Measurements from ENCODE around the gene LEKR1. TPM values are rescaled to one million over a fixed set of nuclear protein-coding genes. Genes with fewer than 3 reads are reported as not detected.
A peak's percentile ranks its signal among the peaks of the same experiment; 100 is the strongest.

Gene LEKR1
- polyA plus RNA-seq, 1 donor from 2014 or later, result 2.7 TPM

- Histone ChIP-seq H3K79me2 (replicated peaks; ENCODE audit: insufficient read depth, low read length) (no peaks in the 10 kb centered on the region), H3K27me3 (ENCODE audit: insufficient read depth, low read depth, low read length) (peaks cover 38% of the 10 kb centered on the region), H3K9me2 (ENCODE audit: insufficient read depth, low read length) (no peaks in the 10 kb centered on the region), H3K4me3 (ENCODE audit: low read length) (peak overlapping the region; percentile 71), H4K20me1 (ENCODE audit: insufficient read depth) (no peaks in the 10 kb centered on the region), H3K36me3 (ENCODE audit: insufficient read depth, low read length) (no peaks in the 10 kb centered on the region), H3K4me2 (ENCODE audit: low read length) (no peak overlapping the region), H3K27ac (ENCODE audit: low read length) (no peak overlapping the region), H2AFZ (ENCODE audit: low read depth, low read length) (no peak overlapping the region), H3K9ac (ENCODE audit: low read length) (no peak overlapping the region), H3F3A (ENCODE audit: insufficient read depth, low read length, poor library complexity, severe bottlenecking) (no peaks in the 10 kb centered on the region), H3K9me3 (ENCODE audit: low read length) (no peaks in the 10 kb centered on the region)
- TF ChIP-seq TAF1 (IDR thresholded peaks at IDR 0.05; ENCODE audit: low read depth), result no peak
- TF ChIP-seq RAD21 (conservative IDR thresholded peaks at IDR 0.05), result no peak
- TF ChIP-seq EZH2 (IDR thresholded peaks at IDR 0.05; ENCODE audit: borderline replicate concordance, insufficient read depth, low read length, poor library complexity, severe bottlenecking), result no peak
- TF ChIP-seq, protein P1, sequence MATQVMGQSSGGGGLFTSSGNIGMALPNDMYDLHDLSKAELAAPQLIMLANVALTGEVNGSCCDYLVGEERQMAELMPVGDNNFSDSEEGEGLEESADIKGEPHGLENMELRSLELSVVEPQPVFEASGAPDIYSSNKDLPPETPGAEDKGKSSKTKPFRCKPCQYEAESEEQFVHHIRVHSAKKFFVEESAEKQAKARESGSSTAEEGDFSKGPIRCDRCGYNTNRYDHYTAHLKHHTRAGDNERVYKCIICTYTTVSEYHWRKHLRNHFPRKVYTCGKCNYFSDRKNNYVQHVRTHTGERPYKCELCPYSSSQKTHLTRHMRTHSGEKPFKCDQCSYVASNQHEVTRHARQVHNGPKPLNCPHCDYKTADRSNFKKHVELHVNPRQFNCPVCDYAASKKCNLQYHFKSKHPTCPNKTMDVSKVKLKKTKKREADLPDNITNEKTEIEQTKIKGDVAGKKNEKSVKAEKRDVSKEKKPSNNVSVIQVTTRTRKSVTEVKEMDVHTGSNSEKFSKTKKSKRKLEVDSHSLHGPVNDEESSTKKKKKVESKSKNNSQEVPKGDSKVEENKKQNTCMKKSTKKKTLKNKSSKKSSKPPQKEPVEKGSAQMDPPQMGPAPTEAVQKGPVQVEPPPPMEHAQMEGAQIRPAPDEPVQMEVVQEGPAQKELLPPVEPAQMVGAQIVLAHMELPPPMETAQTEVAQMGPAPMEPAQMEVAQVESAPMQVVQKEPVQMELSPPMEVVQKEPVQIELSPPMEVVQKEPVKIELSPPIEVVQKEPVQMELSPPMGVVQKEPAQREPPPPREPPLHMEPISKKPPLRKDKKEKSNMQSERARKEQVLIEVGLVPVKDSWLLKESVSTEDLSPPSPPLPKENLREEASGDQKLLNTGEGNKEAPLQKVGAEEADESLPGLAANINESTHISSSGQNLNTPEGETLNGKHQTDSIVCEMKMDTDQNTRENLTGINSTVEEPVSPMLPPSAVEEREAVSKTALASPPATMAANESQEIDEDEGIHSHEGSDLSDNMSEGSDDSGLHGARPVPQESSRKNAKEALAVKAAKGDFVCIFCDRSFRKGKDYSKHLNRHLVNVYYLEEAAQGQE (IDR thresholded peaks at IDR 0.05; ENCODE audit: borderline replicate concordance), result no peak
- TF ChIP-seq EP300 (conservative IDR thresholded peaks at IDR 0.05; ENCODE audit: poor library complexity, severe bottlenecking), result no peak
- TF ChIP-seq, protein P2, sequence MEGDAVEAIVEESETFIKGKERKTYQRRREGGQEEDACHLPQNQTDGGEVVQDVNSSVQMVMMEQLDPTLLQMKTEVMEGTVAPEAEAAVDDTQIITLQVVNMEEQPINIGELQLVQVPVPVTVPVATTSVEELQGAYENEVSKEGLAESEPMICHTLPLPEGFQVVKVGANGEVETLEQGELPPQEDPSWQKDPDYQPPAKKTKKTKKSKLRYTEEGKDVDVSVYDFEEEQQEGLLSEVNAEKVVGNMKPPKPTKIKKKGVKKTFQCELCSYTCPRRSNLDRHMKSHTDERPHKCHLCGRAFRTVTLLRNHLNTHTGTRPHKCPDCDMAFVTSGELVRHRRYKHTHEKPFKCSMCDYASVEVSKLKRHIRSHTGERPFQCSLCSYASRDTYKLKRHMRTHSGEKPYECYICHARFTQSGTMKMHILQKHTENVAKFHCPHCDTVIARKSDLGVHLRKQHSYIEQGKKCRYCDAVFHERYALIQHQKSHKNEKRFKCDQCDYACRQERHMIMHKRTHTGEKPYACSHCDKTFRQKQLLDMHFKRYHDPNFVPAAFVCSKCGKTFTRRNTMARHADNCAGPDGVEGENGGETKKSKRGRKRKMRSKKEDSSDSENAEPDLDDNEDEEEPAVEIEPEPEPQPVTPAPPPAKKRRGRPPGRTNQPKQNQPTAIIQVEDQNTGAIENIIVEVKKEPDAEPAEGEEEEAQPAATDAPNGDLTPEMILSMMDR (IDR thresholded peaks at IDR 0.05; ENCODE audit: poor library complexity, severe bottlenecking), result no peak
- no peak for TF ChIP-seq POLR2AphosphoS5 (IDR thresholded peaks at IDR 0.05)
- TF ChIP-seq SMC3 (conservative IDR thresholded peaks at IDR 0.05; ENCODE audit: poor library complexity), result no peak
- TF ChIP-seq MXI1 (conservative IDR thresholded peaks at IDR 0.05; ENCODE audit: poor library complexity, severe bottlenecking), result no peak
Observed at GRCh38 chr3:156817646-156818272, 8.4 kb upstream of the LEKR1 start.

DNA sequence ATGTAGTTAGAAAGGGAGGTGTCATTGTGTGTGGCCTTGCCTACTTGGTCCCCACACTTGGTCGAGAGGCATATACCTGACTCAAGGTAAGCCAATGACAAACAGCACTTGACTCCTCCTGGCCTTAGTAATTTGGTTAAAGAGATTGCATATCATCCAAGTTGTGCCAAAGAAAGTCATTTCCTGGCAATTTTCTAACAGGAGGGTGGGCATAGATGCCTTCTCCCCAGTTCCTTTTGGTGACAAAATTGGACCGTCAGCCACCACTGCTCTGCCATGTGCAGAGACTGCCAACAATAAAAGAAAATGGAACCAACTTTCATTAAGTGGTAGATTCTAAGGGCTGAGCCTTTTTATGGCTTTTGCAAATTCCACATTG is 7.9 kb upstream of the LEKR1 start:
- Histone ChIP-seq H3K36me3 (ENCODE audit: insufficient read depth, low read length) (no peaks in the 10 kb centered on the region), H3K4me2 (ENCODE audit: low read length) (no peak overlapping the region), H3F3A (ENCODE audit: insufficient read depth, low read length, poor library complexity, severe bottlenecking) (no peaks in the 10 kb centered on the region)

More for the DNA sequence above, 7.9 kb upstream of the LEKR1 start:
- H3K27ac ChIP-seq (ENCODE audit: low read length), result no peak overlapping the region
- no peak overlapping the region for H3K4me3 ChIP-seq (ENCODE audit: low read length)
- peaks cover 38% of the 10 kb centered on the region for H3K27me3 ChIP-seq (ENCODE audit: insufficient read depth, low read depth, low read length)
- TF ChIP-seq EP300 (conservative IDR thresholded peaks at IDR 0.05; ENCODE audit: poor library complexity, severe bottlenecking), result no peak
- H3K79me2 ChIP-seq (replicated peaks; ENCODE audit: insufficient read depth, low read length), result no peaks in the 10 kb centered on the region
- H2AFZ ChIP-seq (ENCODE audit: low read depth, low read length), result no peak overlapping the region
- H3K9me3 ChIP-seq (ENCODE audit: low read length), result no peaks in the 10 kb centered on the region
- H3K9me2 ChIP-seq (ENCODE audit: insufficient read depth, low read length), result no peaks in the 10 kb centered on the region
- no peaks in the 10 kb centered on the region for H4K20me1 ChIP-seq (ENCODE audit: insufficient read depth)
- H3K9ac ChIP-seq (ENCODE audit: low read length), result no peak overlapping the region

All from neural cell (in vitro differentiated cells).